Tibial artery (tissue), 4 donors: Measurements from ENCODE around the gene OLFML1.

Experiments used
- DNase-seq, 2 donors: peaks; one replicate each; pipeline ENCODE4 v3.0.0-alpha.2; 2019
- H3K27ac ChIP-seq, 2 donors: fragments of 200-600 bp; sonication (generic) in 1 of 2; 1 replicate in 1 of 2; 2 replicates in 1 of 2; pipeline ENCODE4 v1.5.1; 2018 to 2019; ENCODE audit warnings: mild to moderate bottlenecking in 1 of 2
- H3K27me3 ChIP-seq, 2 donors: fragments of 200-600 bp; sonication (generic) in 1 of 2; one replicate each; pipeline versions ENCODE4 v1.5.1 to v1.6.0; 2016 to 2019
- H3K36me3 ChIP-seq, 3 donors: fragments of 200-600 bp; sonication (generic) in 2 of 3; one replicate each; pipeline ENCODE4 v1.5.1; 2016 to 2019; ENCODE audit warnings: mild to moderate bottlenecking in 2 of 3
- H3K4me1 ChIP-seq, 4 donors: fragments of 200-600 bp; sonication (generic) in 2 of 4; 1 replicate in 3 of 4; 2 replicates in 1 of 4; pipeline ENCODE4 v1.5.1; 2016 to 2019
- H3K4me3 ChIP-seq, 2 donors: fragments of 200-600 bp; sonication (generic) in 1 of 2; 1 replicate in 1 of 2; 2 replicates in 1 of 2; pipeline ENCODE4 v1.5.1; 2018 to 2019; ENCODE audit warnings: mild to moderate bottlenecking in 2 of 2
- H3K9me3 ChIP-seq, 3 donors: fragments of 200-600 bp; sonication (generic) in 1 of 3; one replicate each; pipeline ENCODE4 v1.5.1; 2016 to 2019
- CTCF ChIP-seq, 2 experiments: fragments of 200-600 bp in 1 of 2; fragments of 450-650 bp in 1 of 2; IDR thresholded peaks; one replicate each; pipeline ENCODE4 v1.5.1; 2017 to 2019; ENCODE audit warnings: antibody characterized with exemption in 2 of 2, mild to moderate bottlenecking in 1 of 2, moderate library complexity in 1 of 2
- intact Hi-C: fragments of 100-400 bp; cut with DNase I; formaldehyde crosslinking; loops from one replicate; pipeline ENCODE4 v1.15.0; 2023; ENCODE audit warnings: low total_unique reads

The OLFML1 gene

DNA sequence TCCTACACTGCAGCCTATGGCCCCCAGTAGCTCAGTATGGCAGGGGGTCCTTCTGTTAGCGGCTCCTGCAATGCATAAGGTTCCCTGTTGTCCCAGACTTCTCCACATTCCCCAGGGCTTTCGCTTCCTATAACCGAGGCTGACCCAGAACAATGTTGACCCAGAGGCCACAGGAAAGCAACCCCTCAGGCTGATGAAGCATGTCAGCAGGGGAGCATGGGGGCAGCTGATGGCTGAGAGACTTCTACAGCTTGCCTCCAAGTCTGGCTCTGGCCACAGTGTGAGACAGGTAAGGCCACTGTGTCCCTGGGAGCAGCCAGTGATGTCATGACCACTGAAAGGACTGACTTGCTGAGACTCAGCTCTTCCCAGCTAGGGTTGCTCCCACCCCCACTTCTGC, 15.9 kb downstream of the OLFML1 start:
- H3K4me1 ChIP-seq = no peaks in the 10 kb centered on the region
- no peaks in the 10 kb centered on the region for H3K9me3 ChIP-seq
- no peaks in the 10 kb centered on the region for H3K27me3 ChIP-seq
- peaks cover 0 to 10% (median 0%) of the 10 kb centered on the region in 3 donors for H3K36me3 ChIP-seq
- H3K4me3 ChIP-seq = no peak overlapping the region
- no peak overlapping the region for H3K27ac ChIP-seq
- intact Hi-C loops = no loop called here
- no peak for DNase-seq
- no peak for TF ChIP-seq CTCF (IDR thresholded peaks at IDR 0.05)

GRCh38 chr11:7501894-7502293, 16.6 kb downstream of the OLFML1 start:
- Histone ChIP-seq H3K27ac (no peak overlapping the region), H3K36me3 (peaks cover 0 to 10% (median 0%) of the 10 kb centered on the region in 3 donors), H3K4me3 (no peak overlapping the region), H3K4me1 (no peaks in the 10 kb centered on the region), H3K27me3 (no peaks in the 10 kb centered on the region), H3K9me3 (no peaks in the 10 kb centered on the region)
- intact Hi-C loops = no loop called here
- TF ChIP-seq CTCF (IDR thresholded peaks at IDR 0.05) = no peak
- DNase-seq = no peak

DNA sequence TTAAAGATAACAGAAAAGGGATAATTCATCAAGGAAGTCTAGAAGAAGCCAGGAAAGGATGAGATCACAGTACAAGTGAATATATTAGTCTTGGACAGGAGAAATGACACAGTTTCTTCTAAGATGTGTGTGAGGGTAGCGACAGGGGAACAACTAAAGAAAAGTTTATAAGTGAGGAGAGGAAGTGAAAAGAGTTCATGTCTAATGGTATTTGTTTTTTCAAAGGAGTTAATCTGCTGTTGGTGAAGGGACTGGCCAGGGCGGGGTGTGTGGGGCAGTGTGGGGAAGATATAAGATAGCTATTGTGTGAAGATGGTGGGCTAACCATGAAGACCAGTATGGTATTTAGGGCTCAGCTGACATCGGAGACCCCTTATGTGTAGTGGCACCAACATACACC, 20.9 kb downstream of the OLFML1 start:
- Histone ChIP-seq H3K9me3 (no peaks in the 10 kb centered on the region), H3K4me3 (no peak overlapping the region), H3K27ac (no peak overlapping the region), H3K36me3 (peaks cover 0 to 7% (median 0%) of the 10 kb centered on the region in 3 donors), H3K4me1 (peaks cover 0 to 8% (median 4%) of the 10 kb centered on the region in 4 donors), H3K27me3 (no peaks in the 10 kb centered on the region)
- DNase-seq = no peak
- intact Hi-C loops = no loop called here
- TF ChIP-seq CTCF (IDR thresholded peaks at IDR 0.05) = no peak

DNA sequence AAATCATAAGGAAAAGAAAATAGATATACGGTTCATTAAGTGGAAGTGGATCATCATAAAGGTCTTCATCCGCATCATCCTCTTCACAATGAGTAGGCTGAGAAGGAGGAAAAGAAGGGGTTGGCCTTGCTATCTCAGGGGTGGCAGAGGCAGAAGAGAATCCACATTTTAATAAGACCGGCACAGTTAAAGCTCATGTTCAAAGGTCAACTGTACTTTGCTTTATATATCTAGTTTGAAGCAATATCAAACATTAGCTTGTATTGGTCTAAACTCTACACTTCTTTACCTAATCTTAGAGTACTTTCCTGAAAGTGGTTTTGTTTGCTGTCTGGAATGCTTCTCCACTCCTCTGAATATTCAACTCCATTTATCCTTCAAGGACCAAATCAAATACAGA, 22.8 kb downstream of the OLFML1 start:
- no peak for TF ChIP-seq CTCF (IDR thresholded peaks at IDR 0.05)
- Histone ChIP-seq H3K27ac (no peak overlapping the region), H3K36me3 (peaks cover 0 to 7% (median 0%) of the 10 kb centered on the region in 3 donors), H3K4me1 (peaks cover 0 to 27% (median 22%) of the 10 kb centered on the region in 4 donors), H3K4me3 (no peak overlapping the region), H3K9me3 (no peaks in the 10 kb centered on the region), H3K27me3 (no peaks in the 10 kb centered on the region)
- intact Hi-C loops = no loop called here
- DNase-seq = no peak

GRCh38 chr11:7509966-7510365, 24.7 kb downstream of the OLFML1 start:
- H3K4me3 ChIP-seq = no peak overlapping the region
- H3K9me3 ChIP-seq = no peaks in the 10 kb centered on the region
- no peaks in the 10 kb centered on the region for H3K36me3 ChIP-seq
- no peak for TF ChIP-seq CTCF (IDR thresholded peaks at IDR 0.05)
- peak overlapping the region in 1 of 2 donors; percentile 84 for H3K27ac ChIP-seq
- DNase-seq = no peak
- H3K4me1 ChIP-seq = peaks cover 0 to 27% (median 23%) of the 10 kb centered on the region in 4 donors
- intact Hi-C loops = loop anchor here (5.0 kb wide), 1 partner anchor 157 kb away; no protein-coding TSS in a partner anchor
- H3K27me3 ChIP-seq = no peaks in the 10 kb centered on the region

GRCh38 chr11:7511401-7511800, 26.1 kb downstream of the OLFML1 start:
- Histone ChIP-seq H3K4me1 (peaks cover 0 to 27% (median 23%) of the 10 kb centered on the region in 4 donors), H3K9me3 (no peaks in the 10 kb centered on the region), H3K4me3 (no peak overlapping the region), H3K27ac (peak overlapping the region; percentile 84 to 87), H3K27me3 (no peaks in the 10 kb centered on the region), H3K36me3 (no peaks in the 10 kb centered on the region)
- intact Hi-C loops = loop anchor here (5.0 kb wide), 1 partner anchor 156 kb away; no protein-coding TSS in a partner anchor
- DNase-seq = peak; percentile 84 to 88
- no peak for TF ChIP-seq CTCF (IDR thresholded peaks at IDR 0.05)
